GM11168 (cell line): ENCODE measurements around the gene MYO5A.
"Not testable (repeated sequence)": the region's sequence is repeated elsewhere in the genome, so short reads cannot be mapped to it uniquely, and the experiment has no call there.

ENCODE experiments used
- in situ Hi-C: fragments of 300-500 bp; cut with MboI; formaldehyde crosslinking; loops from one replicate; pipeline ENCODE4 v1.12.0; 2022; ENCODE audit warnings: low sequenced_read_pairs; ENCODE audit not compliant: unreplicated experiment

Gene MYO5A

DNA sequence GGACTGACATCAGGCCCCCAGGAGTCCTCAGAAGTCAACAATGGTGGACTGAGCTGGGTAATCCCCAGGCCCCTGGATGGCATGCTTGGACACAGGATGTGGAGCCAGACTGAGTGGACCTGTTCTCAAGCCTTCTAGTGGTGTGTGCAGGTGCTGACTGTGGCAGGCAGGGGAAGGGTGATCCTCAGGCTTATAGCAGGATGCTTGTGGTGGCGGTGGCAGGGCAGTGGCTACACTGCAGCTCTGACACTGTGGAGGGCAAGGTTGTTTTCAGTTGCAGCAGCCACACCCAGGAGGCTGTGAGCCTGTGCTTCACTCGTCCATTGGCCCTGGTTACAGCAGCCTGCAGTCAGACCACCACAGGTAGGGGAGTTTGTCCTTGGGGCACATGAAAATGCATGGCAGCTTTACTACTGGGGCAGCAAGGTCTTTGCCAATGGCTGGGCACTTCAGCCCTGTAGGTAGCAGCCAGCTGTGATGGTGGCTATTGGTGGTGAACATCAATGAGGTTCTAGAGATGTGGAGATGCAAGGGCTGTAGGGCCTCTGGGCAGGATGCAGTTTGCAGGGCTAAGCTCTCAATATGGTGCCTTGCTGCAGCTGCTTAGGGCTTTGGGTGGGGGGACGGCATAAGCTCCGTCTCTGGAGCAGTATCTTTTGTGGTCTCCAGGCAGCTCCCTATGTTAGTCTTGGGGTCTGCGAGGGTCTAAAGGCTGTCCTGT is 17.5 kb upstream of the MYO5A start:
- in situ Hi-C loops = no loop called here

DNA sequence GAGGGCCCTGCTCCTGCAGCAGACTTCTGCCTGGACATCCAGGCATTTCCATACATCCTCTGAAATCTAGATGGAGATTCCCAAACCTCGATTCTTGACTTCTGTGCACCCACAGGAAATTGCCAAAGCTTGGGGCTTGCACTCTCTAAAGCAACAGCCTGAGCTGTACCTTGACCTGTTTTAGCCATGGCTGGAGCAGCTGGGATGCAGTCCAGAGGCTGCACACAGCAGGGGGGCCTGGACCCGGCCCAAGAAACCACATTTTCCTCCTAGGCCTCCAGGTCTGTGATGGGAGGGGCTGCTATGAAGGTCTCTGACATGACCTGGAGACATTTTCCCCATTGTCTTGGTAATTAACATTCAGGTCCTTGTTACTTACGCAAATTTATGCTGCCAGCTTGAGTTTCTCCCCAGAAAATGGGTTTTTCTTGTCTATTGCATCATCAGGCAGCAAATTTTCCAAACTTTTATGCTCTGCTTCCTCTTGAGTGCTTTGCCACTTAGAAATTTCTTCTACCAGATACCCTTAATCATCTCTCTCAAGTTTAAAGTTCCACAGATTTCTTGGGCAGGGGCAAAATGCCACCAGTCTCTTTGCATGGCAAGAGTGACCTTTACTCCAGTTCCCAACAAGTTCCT is 11.8 kb upstream of the MYO5A start:
- in situ Hi-C loops = no loop called here

DNA sequence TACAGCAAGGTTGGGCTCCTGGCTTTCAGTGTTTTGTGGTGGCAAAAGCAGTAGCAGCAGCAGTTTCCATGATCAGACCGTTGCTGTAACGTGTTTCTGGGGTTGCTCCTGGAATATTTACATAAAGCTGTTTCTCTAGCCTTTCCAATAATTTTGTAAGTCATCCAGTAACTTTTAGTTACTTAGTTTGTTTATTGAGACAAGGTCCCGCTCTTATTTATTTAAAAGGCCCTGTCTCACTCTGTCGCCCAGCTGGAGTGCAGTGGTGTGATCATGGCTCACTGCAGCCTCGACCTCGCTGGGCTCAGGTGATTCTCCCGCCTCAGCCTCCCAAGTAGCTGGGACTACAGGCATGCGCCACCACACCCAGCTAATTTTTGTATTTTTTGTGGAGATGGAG is 8.8 kb upstream of the MYO5A start:
- in situ Hi-C loops = no loop called here

- in situ Hi-C loops = no loop called here
Observed at GRCh38 chr15:52532427-52532826, 3.7 kb upstream of the MYO5A start.

DNA sequence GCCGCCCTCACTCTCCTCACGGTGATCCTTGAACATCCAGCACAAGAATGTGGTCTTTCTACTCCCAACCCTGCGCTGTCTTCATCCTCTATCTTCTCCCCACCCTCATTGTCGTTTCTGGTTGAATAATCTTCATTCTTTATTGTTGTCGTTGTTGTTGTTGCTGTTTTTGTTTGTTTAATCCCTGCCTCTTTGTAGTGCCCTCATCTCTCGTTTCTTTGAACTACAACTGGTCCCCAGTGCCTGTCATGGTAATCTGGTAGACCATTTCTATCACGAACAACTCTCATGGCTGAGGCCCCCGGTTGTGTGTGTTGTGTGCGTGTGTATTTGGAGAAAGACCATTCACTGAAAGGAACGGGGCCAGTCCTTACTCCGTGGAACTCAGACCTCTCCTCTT is 1.3 kb upstream of the MYO5A start:
- in situ Hi-C loops = no loop called here

DNA sequence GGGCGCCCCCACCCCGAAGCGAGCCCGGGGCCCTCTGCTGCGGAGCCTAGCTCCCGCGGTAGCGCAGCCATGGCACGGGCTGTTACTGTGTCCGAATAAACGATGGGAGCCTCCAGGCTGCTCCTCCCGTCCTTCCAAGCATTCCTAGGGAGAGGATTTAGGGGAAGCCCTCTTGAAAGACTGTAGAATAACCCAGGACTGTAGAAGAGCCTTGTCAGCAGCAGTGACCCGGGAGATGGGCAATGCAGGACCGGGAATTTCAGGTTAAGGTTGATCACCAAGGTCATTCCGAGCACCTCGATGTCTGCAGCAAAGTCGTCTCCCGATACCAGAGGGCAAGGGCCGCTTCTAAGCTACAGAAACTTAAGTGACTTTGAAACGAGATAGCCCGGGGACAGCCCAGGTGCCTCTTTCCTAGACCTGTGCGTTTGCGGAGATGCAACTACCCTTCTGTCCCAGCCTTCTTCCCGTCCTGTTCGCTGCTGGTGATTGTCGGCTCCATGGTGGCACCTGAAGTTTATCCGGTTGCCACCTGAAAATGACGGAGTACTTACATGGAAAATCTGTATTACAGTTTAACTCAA is 753 bp upstream of the MYO5A start:
- in situ Hi-C loops = no loop called here

DNA sequence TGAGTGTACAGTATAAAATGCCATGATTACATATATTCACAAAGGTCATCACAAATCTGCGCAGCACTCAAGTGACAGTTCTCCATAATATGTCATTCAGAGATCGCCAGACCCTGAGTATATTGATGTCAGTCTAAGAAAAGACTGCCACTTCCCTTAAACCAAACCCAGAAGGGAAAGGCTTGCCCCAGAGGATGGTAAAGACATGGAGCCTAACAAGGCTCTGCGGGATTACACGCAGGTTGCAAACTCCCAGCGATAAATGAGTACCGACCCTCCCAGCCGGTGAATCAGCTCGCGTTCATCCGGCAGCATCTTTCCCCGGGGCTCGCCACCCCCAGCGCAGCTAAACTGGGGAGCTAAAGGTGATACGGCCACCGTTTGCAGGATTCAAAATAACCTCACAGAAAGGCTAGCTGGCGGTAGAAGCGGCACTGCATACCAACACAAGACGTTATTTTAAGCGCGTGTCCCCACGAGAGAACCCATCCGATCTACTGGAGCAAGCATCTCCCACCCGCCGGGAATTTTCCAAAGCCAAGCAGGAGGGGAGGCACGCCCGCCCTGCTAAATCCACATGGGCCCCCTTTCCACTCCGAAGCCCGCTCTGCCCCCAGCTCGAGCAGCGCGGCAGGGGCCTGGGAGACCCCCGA is 643 bp downstream of the MYO5A start:
- in situ Hi-C loops = no loop called here

GRCh38 chr15:52527196-52527910 is 1.3 kb downstream of the MYO5A start:
- in situ Hi-C loops = no loop called here

- in situ Hi-C loops = no loop called here
Observed at GRCh38 chr15:52524223-52525136, 4.2 kb downstream of the MYO5A start.

- in situ Hi-C loops = no loop called here
Observed at GRCh38 chr15:52523647-52524046, 5.0 kb downstream of the MYO5A start.

DNA sequence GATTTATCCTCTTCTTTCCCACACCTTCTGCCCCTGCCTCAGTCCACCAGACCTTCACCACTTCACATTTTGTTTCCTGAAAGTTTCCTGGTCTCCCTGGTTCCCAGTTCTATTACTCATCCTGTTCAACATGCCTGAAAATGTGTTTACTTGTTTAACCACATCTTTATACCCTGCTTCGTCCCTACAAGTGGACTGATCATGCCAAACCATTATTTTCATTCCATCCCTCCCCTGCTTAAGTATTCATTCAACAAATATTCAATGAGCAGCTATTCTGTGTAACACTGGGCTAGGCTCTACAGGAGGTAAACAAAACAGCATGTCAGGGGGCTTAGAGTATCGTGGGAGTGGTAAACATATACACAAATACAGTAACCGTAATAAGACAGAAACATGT is 5.5 kb downstream of the MYO5A start:
- in situ Hi-C loops = no loop called here

- in situ Hi-C loops = no loop called here
Observed at GRCh38 chr15:52521682-52522081, 7.0 kb downstream of the MYO5A start.

DNA sequence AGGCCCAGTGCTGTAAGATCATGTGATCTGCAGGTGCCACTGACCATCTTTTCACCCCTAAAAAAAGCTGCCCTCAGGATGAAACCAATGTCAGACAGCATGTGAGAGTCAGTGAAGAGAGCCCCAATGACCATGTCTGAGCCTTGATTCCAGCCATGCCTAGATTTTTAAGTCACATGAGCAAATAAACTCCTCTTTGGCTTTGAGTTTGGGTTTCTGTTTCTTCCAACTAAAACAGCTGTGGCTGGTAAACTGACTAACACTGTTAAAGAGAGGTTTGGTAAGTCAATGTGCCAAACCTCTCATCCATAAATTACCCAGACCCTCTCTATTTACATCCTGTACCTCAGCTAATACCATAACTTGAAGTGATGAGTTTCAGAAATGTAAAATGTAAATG is 8.3 kb downstream of the MYO5A start:
- in situ Hi-C loops = no loop called here

DNA sequence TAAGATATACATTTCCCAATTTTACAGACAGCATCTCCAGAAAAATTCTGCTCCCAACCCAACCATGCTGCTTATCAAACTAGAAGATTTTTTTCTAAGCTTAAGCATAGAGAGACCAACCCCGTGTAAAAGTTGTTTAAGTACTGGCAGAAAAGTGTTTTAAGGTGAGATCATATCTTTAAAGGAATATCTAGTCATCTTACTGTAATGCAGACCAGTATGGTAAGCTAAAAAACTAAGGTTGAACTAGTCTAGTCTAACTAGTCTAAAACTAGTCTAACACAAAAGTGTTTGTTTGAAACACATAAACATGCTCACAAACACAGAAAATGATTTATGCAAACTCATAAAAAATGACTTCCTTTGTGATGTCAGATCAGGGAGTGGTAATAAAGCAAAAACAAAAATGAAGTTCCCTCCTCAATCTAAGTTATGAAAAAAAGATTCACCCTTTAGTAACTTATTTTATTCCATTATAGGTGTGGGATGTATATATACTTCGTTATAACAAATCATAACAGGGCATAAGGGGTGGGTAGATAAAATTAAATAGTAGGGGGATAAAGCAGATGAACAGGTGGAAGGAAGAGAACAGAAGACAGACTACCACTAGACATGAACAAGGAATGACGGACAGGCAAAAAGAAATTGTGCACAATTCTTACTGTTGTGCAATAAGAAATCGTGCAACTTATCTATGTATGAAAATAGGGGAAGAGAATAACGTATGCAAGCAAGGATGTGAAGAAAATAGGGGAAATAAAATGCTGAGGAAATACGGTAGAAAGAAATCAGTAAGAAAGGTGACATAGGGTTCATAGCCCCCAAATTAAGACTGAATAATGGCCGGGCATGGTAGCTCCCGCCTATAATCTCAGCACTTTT is 10.0 kb downstream of the MYO5A start:
- in situ Hi-C loops = no loop called here

DNA sequence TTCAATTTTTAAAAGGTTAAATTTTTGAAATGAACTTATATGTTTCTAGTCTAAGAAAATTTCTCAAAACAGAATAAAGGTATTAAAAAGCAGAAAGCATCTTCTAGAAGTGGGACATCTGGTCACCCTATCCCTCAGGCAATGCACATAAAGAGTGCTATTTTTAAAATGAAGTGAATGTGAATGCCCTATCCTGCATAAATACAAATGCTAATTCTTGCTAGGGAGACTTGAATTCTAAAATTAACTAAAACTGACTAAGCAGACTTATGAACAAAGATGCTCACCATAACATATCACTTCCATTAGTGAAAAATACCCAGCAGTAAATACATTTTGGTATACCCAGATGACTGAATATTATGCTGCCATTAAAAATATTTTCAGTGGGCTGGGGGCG is 11.7 kb downstream of the MYO5A start:
- in situ Hi-C loops = no loop called here

- in situ Hi-C loops = no loop called here
Observed at GRCh38 chr15:52515343-52515742, 13.3 kb downstream of the MYO5A start.

DNA sequence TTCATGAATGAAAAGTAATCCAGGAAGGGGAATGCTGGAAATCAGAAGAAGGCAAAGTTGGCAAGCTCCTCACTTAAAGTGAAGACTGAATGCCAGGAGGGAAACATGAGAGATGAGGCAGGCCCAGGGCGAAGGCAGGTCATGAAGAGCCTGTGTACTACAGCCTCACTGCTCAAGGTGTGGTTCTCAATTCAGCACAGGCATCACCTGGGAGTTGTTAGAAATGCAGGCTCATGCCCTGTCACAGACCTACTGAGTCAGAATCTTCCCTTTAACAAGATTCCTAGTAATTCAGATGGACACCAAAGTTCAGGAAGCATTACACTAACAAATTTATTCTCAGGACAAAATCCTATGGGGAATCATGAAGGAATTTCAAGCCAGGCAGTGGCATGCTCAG is 14.2 kb downstream of the MYO5A start:
- in situ Hi-C loops = no loop called here

- in situ Hi-C loops = not testable (repeated sequence)
Observed at GRCh38 chr15:52512869-52513268, 15.8 kb downstream of the MYO5A start.

DNA sequence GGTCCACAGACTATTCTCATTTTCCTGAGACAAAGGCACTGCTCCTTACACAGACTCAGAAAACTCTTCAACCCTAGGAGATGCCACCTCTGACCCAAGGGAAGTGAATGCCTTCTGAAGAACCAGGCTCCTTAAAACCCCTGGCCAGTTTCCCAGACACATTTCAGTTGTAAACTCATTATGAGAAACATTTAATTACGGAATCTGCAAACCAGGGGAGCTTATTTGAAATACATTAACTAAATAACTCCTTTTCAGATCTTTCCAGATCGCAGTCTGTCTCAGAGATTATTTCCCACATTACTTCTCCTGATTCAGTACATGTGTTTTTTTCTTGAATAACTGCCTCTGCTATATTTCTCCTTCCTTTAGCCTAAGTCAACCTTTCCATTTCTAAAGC is 17.6 kb downstream of the MYO5A start:
- in situ Hi-C loops = no loop called here
